ENCODE data around the gene DNLZ.

DNA sequence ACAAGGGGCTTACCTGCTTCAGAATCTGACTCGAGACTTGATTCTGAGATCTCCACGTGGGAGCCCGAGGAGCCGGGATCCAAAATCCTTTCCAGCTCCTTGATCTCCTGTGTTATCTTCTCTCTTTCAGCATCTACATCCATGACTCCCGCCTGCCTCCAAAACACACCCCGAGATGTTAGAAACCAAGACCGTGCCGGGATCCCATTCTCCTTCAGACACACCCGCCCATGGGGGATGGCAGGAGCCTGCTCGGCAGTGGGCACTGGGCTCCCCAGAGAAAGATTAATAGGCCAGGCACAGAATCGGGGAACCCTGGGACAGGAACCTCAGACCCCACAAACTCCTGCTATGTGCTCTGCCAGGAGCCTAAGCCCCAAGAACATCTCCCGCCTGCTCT lies 34.7 kb upstream of the DNLZ start:
- TF ChIP-seq, protein P1, sequence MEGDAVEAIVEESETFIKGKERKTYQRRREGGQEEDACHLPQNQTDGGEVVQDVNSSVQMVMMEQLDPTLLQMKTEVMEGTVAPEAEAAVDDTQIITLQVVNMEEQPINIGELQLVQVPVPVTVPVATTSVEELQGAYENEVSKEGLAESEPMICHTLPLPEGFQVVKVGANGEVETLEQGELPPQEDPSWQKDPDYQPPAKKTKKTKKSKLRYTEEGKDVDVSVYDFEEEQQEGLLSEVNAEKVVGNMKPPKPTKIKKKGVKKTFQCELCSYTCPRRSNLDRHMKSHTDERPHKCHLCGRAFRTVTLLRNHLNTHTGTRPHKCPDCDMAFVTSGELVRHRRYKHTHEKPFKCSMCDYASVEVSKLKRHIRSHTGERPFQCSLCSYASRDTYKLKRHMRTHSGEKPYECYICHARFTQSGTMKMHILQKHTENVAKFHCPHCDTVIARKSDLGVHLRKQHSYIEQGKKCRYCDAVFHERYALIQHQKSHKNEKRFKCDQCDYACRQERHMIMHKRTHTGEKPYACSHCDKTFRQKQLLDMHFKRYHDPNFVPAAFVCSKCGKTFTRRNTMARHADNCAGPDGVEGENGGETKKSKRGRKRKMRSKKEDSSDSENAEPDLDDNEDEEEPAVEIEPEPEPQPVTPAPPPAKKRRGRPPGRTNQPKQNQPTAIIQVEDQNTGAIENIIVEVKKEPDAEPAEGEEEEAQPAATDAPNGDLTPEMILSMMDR (IDR thresholded peaks at IDR 0.05 in 8 of 11, conservative IDR thresholded peaks at IDR 0.05 in 3 of 11), result no peak
- no peak for TF ChIP-seq POLR2A (IDR thresholded peaks at IDR 0.05)

Measured in spleen (tissue), 7 donors.